Natural killer cell (primary cell): ENCODE measurements around the gene TMEM45A. TPM values are rescaled to one million over a fixed set of nuclear protein-coding genes. Genes with fewer than 3 reads are reported as not detected.

ENCODE experiments used
- ATAC-seq, 3 donors: fragments of 150-1000 bp in 2 of 3; fragments of 200-7000 bp in 1 of 3; cut with Tn5 transposase; 1 replicate in 1 of 3; 2 replicates in 2 of 3; pipeline ENCODE4 v1.10.0; 2021; ENCODE audit warnings: mild to moderate bottlenecking in 2 of 3, moderate library complexity in 2 of 3
- DNase-seq, 2 donors: peaks; one replicate each; pipeline versions ENCODE4 v3.0.0 to v3.0.0-alpha.2; 2013 to 2021; ENCODE audit warnings: mixed read lengths in 1 of 2
- H3K27ac ChIP-seq: one replicate; pipeline ENCODE4 v1.5.1; 2013; ENCODE audit warnings: mild to moderate bottlenecking, low read length
- H3K27me3 ChIP-seq: one replicate; pipeline ENCODE4 v1.6.1; 2013; ENCODE audit warnings: low read length; ENCODE audit not compliant: control insufficient read depth, insufficient read depth
- H3K36me3 ChIP-seq: one replicate; pipeline ENCODE4 v1.6.1; 2013; ENCODE audit warnings: low read length; ENCODE audit not compliant: control insufficient read depth, insufficient read depth
- H3K4me1 ChIP-seq: one replicate; pipeline ENCODE4 v1.6.1; 2013; ENCODE audit warnings: low read length; ENCODE audit not compliant: control insufficient read depth, insufficient read depth
- H3K4me3 ChIP-seq: one replicate; pipeline ENCODE4 v1.5.1; 2013; ENCODE audit warnings: low read length
- H3K9me3 ChIP-seq: one replicate; pipeline ENCODE4 v1.6.1; 2013; ENCODE audit warnings: low read length; ENCODE audit not compliant: control insufficient read depth, insufficient read depth
- H3K27ac Mint-ChIP-seq, 2 donors: one replicate each; pipeline ENCODE4 v1.8.0; 2022; ENCODE audit warnings: mild to moderate bottlenecking in 2 of 2, mixed read lengths in 2 of 2, moderate library complexity in 1 of 2
- H3K27me3 Mint-ChIP-seq, 2 donors: one replicate each; pipeline ENCODE4 v1.8.0; 2022; ENCODE audit warnings: low read depth in 2 of 2, mixed read lengths in 2 of 2
- H3K36me3 Mint-ChIP-seq: one replicate; pipeline ENCODE4 v1.8.0; 2022; ENCODE audit warnings: mixed read lengths
- H3K4me1 Mint-ChIP-seq, 2 donors: one replicate each; pipeline ENCODE4 v1.8.0; 2022; ENCODE audit warnings: mixed read lengths in 2 of 2
- H3K4me3 Mint-ChIP-seq: one replicate; pipeline ENCODE4 v1.8.0; 2022; ENCODE audit warnings: mild to moderate bottlenecking, moderate library complexity, mixed read lengths
- H3K9me3 Mint-ChIP-seq, 2 donors: one replicate each; pipeline ENCODE4 v1.8.0; 2022; ENCODE audit warnings: mixed read lengths in 2 of 2
- WGBS: methylation state at CpG from one replicate; pipeline ENCODE4 v1.1.7; 2013; ENCODE audit warnings: missing lambda C conversion rate; ENCODE audit not compliant: insufficient coverage; 5-methylcytosine and 5-hydroxymethylcytosine counted together
- intact Hi-C: fragments of 100-400 bp; cut with micrococcal nuclease; formaldehyde crosslinking; loops from one replicate; pipeline ENCODE4 v1.14.2; 2022
- total RNA-seq, 4 donors: library from RNA; stranded (reverse); fragments of 120-200 nt in 1 of 4; gene quantifications; one replicate each; pipeline versions ENCODE4 v1.2.3 to v1.2.4, GENCODE V29; 2013 to 2022
- TF ChIP-seq, protein P1 (sequence below): fragments of 200-600 bp; IDR thresholded peaks from one replicate; pipeline ENCODE4 v1.8.0; 2022; ENCODE audit warnings: antibody characterized with exemption

TMEM45A gene
- total RNA-seq, 3 donors from 2014 or later (not counting 1 experiment from before 2014, with no cell fraction given): 0.23 to 0.49 (median 0.25) TPM

DNA sequence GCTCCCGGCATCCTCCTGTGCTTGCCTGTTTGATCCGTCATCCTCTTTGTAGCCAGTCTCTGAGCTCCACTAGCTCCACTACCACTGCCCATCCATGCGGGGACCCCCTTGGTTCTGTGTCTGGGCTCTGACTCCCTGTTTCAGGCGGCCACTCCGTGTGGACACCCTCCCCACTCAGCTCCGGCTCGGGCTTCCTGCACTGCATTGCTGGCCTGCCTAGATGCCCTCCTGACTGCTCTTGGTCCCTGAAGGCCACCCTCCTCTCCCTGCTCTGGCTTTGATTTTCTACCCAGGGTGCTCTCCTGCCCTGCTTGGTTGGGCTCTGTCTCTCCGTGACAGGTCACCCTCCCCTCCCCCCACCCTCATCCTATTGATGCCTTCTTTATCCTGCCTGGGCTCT, 112.9 kb downstream of the TMEM45A start:
- WGBS: 94% methylated on average over 8 of the region's 8 CpGs
- no peaks in the 10 kb centered on the region for H3K9me3 ChIP-seq
- no peak overlapping the region for H3K27ac ChIP-seq
- no peaks in the 10 kb centered on the region for H3K9me3 Mint-ChIP-seq
- TF ChIP-seq, protein P1, sequence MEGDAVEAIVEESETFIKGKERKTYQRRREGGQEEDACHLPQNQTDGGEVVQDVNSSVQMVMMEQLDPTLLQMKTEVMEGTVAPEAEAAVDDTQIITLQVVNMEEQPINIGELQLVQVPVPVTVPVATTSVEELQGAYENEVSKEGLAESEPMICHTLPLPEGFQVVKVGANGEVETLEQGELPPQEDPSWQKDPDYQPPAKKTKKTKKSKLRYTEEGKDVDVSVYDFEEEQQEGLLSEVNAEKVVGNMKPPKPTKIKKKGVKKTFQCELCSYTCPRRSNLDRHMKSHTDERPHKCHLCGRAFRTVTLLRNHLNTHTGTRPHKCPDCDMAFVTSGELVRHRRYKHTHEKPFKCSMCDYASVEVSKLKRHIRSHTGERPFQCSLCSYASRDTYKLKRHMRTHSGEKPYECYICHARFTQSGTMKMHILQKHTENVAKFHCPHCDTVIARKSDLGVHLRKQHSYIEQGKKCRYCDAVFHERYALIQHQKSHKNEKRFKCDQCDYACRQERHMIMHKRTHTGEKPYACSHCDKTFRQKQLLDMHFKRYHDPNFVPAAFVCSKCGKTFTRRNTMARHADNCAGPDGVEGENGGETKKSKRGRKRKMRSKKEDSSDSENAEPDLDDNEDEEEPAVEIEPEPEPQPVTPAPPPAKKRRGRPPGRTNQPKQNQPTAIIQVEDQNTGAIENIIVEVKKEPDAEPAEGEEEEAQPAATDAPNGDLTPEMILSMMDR: no peak
- no peak for ATAC-seq
- no peaks in the 10 kb centered on the region for H3K36me3 ChIP-seq
- no peaks in the 10 kb centered on the region for H3K27me3 ChIP-seq
- DNase-seq: no peak
- H3K27me3 Mint-ChIP-seq: peaks cover 2 to 9% of the 10 kb centered on the region in 2 donors
- H3K4me3 Mint-ChIP-seq: no peak overlapping the region
- H3K36me3 Mint-ChIP-seq: no peaks in the 10 kb centered on the region
- peaks cover 16 to 23% of the 10 kb centered on the region in 2 donors for H3K4me1 Mint-ChIP-seq
- H3K4me3 ChIP-seq: no peak overlapping the region
- H3K27ac Mint-ChIP-seq: no peak overlapping the region
- H3K4me1 ChIP-seq: peaks cover 8% of the 10 kb centered on the region
- intact Hi-C loops: no loop called here

DNA sequence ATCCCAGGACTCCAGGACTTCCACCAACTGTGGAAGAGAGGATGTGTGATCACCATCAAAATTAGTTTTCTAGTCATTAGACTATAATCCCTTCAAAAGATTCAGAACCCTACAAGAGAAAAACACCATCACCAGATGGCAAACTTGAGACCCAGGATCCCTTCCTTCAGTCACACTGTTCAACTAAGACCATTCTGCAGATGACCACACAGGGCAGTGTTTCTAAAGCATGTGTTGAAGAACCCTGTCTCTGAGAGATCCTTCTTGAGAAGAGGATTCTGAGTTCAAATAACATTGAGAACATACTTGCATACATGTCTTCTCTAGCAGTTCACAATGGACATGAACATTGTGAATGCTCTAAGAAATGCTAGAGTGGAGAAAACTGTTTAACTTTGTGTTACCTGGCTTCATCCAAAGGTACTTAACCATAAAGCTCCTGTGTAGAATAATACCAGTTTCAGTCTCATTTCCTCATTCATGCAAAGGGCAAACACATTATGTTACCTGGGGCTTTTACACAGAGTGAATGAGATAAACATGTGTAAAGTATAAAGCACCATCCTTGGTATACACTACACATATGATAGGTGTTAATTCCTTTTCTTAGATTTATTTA, 114.6 kb downstream of the TMEM45A start:
- Histone ChIP-seq H3K9me3 (no peaks in the 10 kb centered on the region), H3K4me1 (peaks cover 8% of the 10 kb centered on the region), H3K27me3 (no peaks in the 10 kb centered on the region), H3K27ac (no peak overlapping the region), H3K36me3 (no peaks in the 10 kb centered on the region), H3K4me3 (no peak overlapping the region)
- no peak overlapping the region for H3K27ac Mint-ChIP-seq
- H3K9me3 Mint-ChIP-seq: no peaks in the 10 kb centered on the region
- DNase-seq (no peak), ATAC-seq (no peak)
- H3K36me3 Mint-ChIP-seq: no peaks in the 10 kb centered on the region
- TF ChIP-seq, protein P1: no peak
- H3K4me3 Mint-ChIP-seq: no peak overlapping the region
- peaks cover 16 to 21% of the 10 kb centered on the region in 2 donors for H3K4me1 Mint-ChIP-seq
- intact Hi-C loops: no loop called here
- peaks cover 5 to 14% of the 10 kb centered on the region in 2 donors for H3K27me3 Mint-ChIP-seq

DNA sequence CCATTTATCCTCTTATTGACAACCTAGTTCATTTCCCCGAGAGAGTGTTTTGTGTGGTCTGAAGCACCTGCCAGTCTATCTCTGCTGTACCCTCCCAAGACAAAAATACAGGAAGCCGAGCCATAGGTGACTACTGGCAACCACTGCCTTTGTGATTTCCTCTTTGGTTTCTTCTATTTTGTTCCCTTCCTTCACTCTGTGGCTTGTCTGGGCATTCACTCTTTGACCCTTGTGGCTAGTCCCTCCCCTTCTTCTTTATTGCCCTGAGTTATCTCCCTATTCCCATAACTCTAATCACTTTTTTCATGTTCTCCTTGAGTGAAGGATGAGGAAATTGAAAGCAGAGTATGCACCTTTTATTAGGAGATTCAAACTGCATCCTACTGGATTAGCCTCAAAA, 116.9 kb downstream of the TMEM45A start, which contains the start of gene ADGRG7:
Gene ADGRG7 (plus strand): TSS at position 297 of the 400 bp plus-strand sequence. CDS start 256 bp downstream, outside the sequence.
- TF ChIP-seq, protein P1: no peak
- H3K27ac ChIP-seq: no peak within 1 kb of the TSS
- no peak for ATAC-seq
- Mint-ChIP-seq H3K4me1 (peaks cover 6 to 9% of the 10 kb centered on the region in 2 donors), H3K4me3 (no peak within 1 kb of the TSS), H3K27ac (no peak within 1 kb of the TSS), H3K27me3 (peaks cover 8 to 14% of the 10 kb centered on the region in 2 donors), H3K9me3 (no peaks in the 10 kb centered on the region), H3K36me3 (no peaks in the 10 kb centered on the region)
- no peaks in the 10 kb centered on the region for H3K36me3 ChIP-seq
- H3K9me3 ChIP-seq: no peaks in the 10 kb centered on the region
- 3% methylated on average over 2 of the region's 2 CpGs for WGBS
- intact Hi-C loops: no loop called here
- peaks cover 3% of the 10 kb centered on the region for H3K4me1 ChIP-seq
- no peak for DNase-seq
- H3K4me3 ChIP-seq: no peak within 1 kb of the TSS
- H3K27me3 ChIP-seq: peaks cover 2% of the 10 kb centered on the region

DNA sequence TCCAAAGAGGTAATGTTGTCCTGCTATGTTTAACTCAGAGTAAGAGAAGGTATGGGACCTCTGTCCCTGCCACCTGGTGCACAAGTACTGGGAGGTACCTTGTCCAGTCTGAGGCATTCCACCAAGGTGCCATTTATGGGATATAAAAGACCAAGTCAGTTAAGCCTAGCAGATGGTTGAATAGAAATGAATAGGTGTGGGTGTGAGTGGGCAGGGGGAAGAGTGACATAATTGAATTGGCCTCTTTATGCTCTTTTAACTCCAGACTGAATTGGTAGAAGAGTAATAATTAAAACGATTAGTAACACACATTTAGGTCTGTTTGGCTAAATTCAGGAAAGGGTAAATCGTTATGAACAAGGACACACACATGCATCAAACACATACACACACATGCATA, 117.5 kb downstream of the TMEM45A start:
- Histone ChIP-seq H3K27me3 (peaks cover 2% of the 10 kb centered on the region), H3K4me1 (peaks cover 3% of the 10 kb centered on the region), H3K36me3 (no peaks in the 10 kb centered on the region), H3K9me3 (no peaks in the 10 kb centered on the region), H3K4me3 (no peak overlapping the region), H3K27ac (no peak overlapping the region)
- Mint-ChIP-seq H3K9me3 (no peaks in the 10 kb centered on the region), H3K36me3 (no peaks in the 10 kb centered on the region), H3K27me3 (peaks cover 8 to 14% of the 10 kb centered on the region in 2 donors), H3K4me1 (peaks cover 6 to 9% of the 10 kb centered on the region in 2 donors), H3K27ac (no peak overlapping the region), H3K4me3 (no peak overlapping the region)
- TF ChIP-seq, protein P1: no peak
- intact Hi-C loops: no loop called here
- ATAC-seq (no peak), DNase-seq (no peak)
- WGBS: 83% methylated on average over 1 of the region's 2 CpGs
